GM21390 (cell line): Measurements from ENCODE around the gene FILIP1L.

Source experiments
- ATAC-seq: cut with Tn5 transposase; IDR thresholded peaks from one replicate; pipeline ENCODE4 v1.9.1; 2021; ENCODE audit not compliant: unreplicated experiment

Gene FILIP1L

DNA sequence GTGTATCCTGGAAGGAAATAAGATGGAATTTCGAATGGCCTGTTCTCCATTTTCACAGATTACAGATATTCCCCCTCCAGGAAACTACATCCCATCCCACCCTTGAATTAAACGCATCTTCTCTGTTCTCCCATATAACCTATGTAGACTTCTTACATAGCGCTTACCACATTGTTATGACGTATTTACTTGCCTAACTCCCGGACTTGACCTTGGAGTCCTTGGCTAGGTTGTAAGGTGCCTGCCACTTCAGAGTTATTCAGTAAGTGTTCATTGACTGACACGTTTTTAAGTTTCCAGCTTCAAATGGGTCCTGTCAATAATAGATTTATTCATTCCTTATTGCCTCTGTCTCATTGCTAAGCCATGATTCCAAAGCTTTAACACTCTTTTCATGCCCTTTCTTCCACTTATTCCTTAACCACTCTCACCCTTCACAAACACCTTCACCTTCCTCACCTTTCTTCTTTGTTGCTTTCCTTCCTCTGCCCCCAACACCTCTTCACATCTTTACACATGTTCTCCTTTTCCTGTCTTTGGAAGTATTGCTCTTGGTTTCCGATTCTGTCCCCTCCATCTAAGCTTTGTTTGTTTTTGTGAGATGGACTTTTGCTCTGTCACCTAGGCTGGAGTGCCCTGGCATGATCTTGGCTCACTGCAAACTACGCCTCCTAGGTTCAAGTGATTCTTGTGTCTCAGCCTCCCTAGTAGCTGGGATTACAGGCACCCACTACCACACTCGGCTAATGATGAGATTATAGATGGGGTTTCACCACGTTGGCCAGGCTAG lies 158.3 kb downstream of the FILIP1L start:
- ATAC-seq, result no peak

DNA sequence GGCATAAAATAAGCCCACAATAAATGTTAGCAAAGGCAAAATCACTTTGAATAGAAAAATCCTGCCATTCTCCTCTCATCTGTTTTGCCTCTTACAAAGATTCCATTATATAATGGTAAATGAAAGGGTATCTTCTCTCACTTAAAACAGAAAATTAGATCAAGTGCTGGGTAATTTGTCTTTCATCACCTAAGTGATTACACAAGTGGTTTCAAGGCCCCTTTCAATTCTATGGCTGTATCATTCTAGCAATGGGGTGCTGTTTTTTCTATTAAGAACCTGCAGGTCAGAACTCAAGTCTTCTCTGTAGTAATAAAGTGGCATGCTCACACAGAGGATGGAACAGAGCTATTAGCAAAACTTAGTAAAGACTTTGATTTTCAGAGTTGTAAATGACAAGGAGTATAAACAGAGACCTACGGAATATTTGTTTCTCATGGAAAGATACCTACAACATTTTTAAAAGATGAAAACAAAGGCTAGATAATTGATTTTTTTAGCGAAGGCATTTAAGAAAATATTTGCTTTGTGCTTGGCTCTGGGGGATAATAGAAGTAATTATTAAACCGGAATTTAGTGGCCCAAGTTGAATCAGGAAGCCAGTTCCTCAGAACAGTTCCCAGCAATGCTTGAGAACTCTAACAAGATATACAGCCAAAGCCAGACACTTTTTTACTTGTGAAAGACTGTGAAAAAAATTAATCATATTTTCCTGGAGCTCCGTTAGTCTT lies 159.2 kb downstream of the FILIP1L start:
- ATAC-seq, result no peak

DNA sequence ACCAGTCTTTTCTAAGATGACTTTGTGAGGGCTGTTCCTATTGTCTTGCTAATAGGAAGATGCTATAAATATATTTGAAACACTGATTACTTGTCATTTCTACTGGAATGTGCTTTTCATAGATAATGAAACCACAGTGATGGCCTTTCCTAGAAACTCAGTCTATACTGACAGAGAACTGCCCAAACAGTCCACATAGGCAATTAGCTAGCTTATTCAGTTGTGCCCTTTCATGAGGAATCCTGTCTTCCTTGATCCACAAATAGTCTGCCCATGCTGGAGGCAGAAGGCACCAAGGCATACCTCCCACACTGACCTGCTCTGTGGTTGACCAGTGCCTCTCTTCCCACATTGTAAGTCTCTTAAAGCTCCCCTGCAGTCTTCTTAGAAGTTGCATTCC lies 160.7 kb downstream of the FILIP1L start:
- no peak for ATAC-seq

DNA sequence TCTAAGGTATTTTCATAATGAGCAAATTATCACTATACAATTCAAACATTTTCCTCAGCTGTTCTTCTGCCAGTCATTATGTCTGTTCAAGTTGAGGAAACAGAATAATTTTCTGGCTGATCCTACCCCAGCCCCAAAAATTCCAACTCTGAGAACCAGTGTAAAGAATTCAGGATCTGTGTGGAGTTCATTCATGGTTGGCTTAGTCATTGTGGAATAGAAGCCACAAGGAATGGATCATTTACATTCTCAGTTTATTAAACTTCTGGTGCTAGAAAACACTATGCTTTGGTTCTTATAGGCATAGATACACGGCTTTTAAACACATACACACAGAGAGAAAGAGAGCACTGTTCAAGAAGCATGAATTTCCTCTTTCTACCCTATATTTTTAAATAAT lies 162.0 kb downstream of the FILIP1L start:
- ATAC-seq, result no peak

DNA sequence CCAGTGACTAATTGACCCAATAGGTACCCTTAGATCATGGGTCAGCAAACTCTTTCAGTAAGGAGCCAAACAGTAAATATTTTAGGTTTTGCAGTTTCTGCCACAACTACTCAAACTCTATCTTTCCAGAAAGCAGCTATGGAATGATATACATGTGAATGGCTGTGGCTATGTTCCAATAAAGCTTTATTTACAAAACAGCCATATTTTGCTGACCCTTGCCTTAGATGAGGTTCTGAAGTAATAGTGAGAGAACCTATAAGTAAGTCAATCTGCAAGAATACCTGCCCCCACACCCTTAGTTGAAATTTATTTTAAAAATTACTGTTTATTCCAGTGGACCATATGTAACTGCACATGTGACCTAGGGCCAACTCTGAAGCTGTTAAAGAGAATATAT lies 162.6 kb downstream of the FILIP1L start:
- no peak for ATAC-seq

DNA sequence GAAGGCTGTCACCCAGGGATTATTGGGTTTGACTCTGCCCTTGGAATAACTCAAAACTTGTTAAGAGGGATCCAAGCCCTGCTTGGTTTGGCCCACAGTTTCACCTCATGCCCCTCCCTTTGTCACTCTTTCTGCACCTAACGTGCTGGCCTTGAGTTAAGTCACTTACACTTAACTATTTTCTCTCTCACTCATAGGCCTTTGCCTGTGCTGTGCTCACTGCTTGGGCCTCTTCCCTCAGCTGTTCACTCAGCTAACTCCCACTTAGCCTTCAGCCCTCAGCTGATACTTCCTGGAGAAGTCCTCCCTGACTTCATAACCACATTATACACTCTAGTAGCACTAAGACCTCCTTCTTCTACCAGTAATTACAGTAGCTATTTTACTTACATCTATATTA lies 163.4 kb downstream of the FILIP1L start:
- no peak for ATAC-seq

DNA sequence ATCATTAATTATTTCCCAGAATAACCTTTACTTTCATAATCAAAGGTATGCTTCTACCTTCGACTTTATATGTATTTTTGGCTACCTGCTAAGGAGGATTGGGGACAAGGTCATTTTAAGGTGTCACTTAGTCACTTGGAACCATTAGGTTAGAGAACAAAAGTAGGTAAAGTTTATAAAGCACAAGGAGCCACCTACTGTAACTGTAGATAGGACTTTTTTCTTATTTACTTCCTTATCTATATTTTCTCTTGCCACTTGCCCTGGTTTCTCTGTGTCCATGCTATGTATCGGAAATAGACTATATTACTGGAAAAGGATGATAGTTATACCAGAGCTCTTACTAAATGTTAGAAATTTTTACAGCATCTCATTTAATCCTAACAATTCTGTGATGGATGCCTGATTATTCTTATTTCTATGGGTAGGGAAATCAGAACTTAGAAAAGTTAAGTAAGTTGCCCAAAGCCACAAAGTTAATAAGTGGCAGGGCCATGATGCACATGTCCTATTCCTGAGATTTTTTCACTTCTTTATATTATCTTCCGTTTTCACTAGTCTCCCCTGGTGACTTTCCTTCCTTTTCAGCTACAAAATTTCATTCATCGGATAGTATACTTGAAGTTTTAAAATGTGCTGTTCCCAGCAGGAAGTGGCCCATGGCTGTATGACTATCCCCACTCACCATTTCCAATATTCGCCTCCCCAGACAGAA lies 164.2 kb downstream of the FILIP1L start:
- ATAC-seq, result no peak

DNA sequence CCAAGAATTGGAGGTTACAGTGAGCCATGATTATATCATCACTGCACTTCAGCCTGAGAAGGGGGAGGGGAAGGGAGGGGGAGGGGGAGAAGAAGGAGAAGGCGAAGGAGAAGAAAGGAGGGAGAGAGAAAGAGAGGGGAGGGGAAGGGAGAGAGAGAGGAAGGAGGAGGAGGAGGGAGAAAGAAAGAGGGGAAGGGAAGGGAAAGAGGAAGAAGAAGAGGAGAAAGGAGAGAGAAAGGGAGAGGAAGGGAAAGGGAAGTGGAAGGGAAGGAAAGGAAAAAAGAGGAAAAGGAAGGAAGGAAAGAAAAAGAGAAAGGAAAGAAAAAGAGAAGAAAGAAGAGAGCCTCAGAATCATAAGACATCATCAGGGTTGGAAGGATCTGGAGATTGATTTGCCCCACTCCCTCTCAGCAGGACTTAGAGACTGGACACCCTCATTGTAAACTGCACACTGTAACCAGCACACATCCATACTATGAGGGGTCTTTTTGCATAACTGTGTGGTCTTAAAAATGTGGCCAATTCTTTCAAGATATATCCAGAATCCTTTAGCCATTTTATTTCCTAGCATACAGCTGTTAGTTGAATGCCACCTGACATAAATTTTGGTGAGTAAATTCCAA lies 165.7 kb downstream of the FILIP1L start:
- no peak for ATAC-seq

DNA sequence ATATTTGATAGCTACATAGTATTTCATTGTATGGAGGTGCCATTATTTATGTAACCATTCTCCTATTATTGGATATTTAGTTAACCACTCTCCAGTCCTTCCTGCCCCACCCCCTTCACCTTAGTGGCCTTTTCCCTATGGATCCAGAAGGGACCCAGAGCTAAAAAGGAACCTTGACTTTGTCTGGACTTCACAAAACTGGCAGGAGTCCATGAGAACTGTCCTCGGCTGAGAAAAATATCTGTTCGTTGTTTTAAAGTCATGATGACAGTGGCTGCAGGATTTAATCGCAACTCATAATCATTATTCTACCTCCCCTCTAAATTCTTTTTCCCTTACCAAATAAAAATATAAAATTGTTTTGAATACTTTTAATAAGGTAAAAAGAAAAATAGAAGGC lies 166.9 kb downstream of the FILIP1L start:
- ATAC-seq, result no peak

DNA sequence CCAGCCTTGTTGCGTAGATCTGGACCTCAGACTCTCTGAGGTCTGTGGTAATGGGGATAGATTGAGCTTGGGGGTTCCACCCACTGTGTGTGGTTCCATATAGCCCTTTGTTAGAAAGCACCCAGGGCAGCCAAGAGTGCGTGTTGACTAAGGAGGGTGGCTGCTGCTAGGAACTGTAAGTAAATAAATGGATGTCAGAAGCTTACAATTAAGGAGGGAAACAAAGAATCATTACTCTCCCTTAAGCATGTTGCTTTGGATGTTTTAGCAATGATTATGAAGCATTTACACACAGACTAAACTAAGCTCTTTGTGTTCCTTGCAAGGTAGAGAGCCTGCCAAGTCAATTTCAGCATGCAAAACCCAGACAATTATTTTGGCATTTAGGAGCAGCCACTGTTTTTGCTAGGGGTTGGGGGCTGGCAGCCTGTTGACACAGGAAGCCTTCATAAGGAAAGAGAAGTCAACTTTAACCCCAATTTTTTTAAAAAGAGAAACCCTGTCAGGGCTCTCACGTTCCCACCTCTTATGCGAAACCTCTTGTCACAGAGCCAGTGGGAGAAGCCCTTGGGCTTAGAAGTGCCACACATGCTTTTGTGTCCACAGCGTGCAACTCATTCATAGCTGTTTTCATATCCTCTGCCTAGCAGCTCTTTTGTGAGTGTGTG lies 168.8 kb downstream of the FILIP1L start:
- no peak for ATAC-seq

DNA sequence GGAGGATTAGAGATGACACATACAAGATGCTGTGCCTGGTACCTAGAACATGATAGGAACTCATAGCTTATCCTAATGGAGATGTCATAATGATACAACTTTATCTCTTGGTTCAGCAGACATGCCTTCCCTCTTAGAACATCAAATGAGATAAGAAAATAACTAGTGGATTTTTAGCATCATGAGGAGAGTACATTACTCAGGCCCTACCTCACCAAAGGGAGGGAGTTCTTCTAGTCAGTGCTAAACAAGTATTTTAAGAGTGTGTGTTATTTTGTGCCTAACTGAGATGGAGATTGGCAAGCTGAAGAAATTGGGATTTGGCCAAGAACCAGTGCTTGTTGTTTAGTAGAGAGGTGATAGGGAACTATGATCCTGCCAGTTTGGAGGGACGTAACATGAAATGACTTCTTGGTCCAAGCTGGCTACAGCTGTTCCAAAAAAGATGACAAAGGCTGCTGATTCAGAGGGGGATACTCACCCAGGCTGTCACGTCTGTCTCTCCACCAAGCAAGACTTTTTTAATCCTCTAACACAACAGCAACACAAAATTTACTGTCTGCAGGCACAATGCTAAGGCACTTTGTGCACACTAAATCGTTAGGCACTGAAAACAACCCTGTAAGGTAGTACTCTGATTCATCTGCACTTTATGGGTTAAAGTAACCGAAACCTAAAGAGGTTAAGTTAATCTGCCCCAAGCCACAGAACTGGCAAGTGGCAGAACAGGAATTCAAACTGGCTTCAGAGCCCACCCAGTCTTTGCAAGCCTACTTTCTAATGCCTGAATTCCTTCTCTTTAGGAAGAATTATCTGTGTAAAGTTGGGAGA lies 170.2 kb downstream of the FILIP1L start:
- no peak for ATAC-seq

DNA sequence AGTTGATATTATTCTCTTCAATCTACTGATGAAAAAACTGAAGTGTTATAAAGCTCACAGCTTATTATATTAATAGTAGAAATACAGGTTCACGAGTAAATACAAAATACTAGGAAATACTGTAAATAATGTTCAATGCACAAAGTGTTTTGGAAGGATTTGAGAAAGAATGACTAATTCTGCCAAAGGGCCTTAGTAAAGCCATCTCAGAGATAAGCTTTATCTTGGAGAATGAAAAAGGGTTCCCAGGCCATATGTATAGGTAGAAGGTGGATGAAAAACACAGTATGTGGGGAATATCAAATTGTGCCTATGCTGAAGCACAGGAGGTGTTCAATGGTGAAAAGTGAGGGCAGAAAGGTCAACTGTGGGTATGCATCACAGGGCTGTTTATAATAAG lies 173.1 kb downstream of the FILIP1L start:
- ATAC-seq, result no peak

DNA sequence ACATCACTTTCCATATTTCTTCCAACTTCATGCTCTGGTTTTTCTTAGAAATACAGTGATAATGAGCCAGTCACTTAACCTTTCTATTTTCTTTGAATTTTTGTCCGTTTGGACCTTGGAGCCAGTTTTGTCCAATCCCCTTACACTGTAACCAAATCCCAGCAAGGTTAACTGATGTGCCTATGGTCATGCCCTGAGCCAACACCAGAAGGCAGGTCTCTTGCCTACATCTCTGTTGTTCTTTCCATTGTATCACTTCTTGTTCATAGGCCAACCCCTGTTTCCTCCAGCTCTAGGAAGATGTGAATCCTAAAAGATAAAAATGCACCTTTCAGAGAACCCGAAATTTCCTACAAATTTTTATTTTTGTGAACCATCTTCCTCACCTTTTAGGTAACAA lies 174.0 kb downstream of the FILIP1L start:
- no peak for ATAC-seq

DNA sequence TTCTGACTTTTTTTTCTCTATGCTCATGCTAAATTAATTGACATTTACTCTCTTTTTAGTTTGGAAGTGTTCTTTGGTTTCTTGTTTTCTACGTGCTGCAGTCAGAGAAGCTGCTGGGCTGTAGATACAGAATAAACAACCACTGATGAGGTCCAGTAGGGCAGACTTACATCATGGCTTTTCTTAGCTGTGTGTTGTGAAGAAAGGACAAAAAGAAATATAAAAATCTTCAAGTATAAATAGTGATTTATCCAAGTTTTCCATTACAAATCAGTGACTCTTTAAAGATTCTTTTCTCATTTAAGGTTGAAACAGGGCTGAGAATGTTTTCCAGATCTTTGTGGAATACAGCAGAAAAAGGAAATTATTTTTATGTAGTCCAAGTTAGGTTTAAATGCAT lies 174.4 kb downstream of the FILIP1L start:
- ATAC-seq, result no peak

DNA sequence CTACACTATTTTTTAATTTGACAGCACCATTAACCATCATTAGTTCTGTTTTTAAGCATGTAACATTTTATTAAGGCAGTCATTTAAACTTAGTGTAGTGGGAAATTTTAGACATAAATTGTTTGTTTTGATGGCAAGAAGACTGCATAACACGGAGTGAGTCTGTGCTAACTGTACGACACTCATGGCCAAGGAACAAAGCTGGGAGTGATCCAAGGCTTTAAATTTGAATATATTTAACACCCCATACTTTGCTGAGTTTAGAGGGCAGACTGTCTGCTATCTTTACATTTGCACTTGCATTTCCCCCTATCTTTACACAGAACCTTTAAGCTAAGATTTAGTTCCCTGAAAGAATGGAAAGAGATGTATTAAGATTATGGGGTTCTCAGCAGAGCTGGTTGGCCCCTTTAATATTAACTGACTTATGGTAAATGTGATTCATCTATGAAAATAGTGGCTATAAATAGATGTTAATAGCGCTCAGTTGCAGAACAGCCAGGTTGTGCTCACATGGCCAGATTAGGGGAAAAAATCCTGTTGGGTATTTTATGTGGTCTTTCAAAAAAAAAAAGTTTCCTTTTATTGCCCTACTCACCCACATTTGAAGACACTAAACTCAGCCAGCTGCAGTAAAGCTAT lies 175.9 kb downstream of the FILIP1L start:
- no peak for ATAC-seq

DNA sequence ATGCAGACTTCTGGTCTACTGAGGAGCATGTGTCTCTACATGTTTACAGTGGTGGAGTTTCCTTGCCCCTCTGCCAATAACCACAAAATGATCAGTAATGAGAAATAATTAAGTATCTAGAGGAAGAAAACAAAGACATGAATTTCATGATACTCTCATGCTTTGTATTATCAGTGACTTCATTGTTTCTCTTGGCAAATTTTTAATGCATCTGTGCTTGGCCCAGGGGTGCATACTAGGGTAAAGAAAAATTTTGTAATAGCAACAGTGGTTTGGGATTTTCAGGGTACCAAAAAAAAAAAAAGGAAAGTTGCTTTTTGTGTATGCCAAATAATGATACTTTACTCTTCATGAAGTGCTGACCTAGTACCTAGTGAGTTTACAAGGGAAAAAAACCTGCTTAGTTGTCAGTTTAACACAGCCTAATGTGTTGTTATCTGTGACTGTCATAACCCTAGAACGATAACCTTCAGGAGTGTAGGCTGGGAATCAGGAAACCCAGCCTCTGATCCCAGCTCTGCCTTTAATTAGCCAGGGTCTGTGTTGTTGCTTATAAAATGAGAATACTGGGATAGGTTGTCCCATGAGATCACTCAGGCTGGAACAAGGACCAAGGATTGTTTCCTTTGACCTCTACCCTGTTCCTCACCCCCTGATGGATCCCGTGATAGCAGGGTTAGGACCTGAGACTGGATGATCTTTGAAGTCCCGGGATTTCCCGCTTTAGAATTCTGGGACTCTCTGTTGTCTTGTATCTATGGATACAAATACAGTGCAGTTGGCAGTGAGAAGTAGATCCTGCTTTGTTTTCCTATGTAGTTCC lies 179.1 kb downstream of the FILIP1L start:
- no peak for ATAC-seq

DNA sequence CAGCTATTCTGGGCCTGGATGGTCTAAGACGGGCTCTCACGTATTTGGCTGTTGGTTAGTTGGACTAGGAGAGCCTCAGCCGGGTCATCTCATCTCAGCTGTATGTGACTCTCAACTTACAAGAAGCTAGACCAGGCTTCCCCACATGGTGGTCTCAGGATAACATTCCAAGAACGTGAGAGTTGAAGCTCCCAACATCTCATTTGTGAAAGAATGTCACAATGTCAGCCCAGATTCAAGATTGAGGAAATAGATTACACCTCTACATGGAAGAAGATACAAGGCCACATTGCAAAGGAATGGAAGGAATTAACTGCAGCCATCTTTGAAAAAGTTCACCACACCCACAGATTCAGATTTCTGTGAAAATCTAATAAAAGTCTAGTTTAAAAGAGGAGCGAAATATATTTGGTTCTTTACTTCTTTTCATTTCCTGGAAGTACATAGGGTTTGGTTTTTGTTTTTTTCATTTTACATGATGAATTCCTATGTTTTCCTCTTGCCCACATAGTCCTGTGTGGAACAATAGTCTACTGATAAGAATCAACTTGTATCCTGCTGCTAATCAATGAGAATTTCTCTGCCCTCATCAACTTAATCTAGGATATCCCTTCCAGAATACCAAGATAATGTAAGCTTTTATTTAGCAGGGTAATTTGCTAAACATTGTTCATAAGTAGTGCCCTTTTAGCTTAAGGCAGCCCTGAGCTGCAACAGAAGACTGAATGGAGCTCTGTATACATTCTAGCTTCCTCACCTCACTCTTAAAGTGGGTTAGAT lies 180.1 kb downstream of the FILIP1L start:
- ATAC-seq, result no peak

DNA sequence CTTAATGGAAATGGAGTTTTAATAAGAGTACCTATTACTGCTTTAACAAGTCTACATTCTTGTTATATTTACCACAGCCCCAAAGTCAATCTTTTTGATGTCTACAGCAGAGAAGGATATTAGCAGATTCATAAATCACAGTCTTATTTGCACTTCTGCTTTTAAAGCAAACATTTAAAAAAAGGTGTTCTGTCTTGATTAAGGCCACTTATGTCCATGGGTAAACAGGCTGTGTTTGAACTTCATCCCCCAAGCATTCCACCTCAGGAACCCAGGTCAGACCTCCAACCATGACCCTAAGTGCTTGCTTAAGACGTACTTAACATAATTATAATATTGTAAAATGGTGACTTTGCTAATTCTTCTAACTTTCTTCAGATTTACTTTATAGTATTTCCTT lies 183.2 kb downstream of the FILIP1L start:
- ATAC-seq, result no peak
